GM10248 (cell line): ENCODE data around the gene YOD1.

Experiments
- CTCF ChIA-PET: fragments of 300-600 bp; sonication (Branson Sonifier 250); formaldehyde crosslinking; extraction: SDS; loops from one replicate; lab custom pipeline; 2021; ENCODE audit warnings: antibody characterized with exemption; lab: Yijun Ruan, JAX
- POLR2A ChIA-PET: fragments of 350-650 bp; sonication (Branson Sonifier 250); formaldehyde crosslinking; extraction: SDS; loops from one replicate; lab custom pipeline; 2020; ENCODE audit warnings: antibody characterized with exemption; lab: Yijun Ruan, JAX
- DNase-seq: peaks from one replicate; pipeline ENCODE4 v3.0.0; 2012; ENCODE audit errors: extremely low spot score
- CTCF ChIP-seq: IDR thresholded peaks from 2 replicates; pipeline ENCODE4 v1.5.1; 2012; ENCODE audit warnings: mild to moderate bottlenecking, low read depth; ENCODE audit errors: extremely low read depth, missing control alignments, control extremely low read depth

Gene YOD1

GRCh38 chr1:207036865-207037264 lies 14.1 kb downstream of the YOD1 start:
- POLR2A ChIA-PET, result no interaction called here
- no peak for DNase-seq
- no peak for TF ChIP-seq CTCF
- CTCF ChIA-PET, result interaction anchor here (1.0 to 1.6 kb wide), 3 partner anchors 13 to 341 kb away, joined by 3 to 4 read pairs (median 3); partner anchors contain the start of gene PFKFB2

- ChIA-PET POLR2A (no interaction called here), CTCF (interaction anchor here (1.0 to 1.6 kb wide), 3 partner anchors 14 to 342 kb away, joined by 3 to 4 read pairs (median 3); partner anchors contain the start of gene PFKFB2)
- no peak for DNase-seq
- no peak for TF ChIP-seq CTCF
Observed at GRCh38 chr1:207035877-207036551, 15.0 kb downstream of the YOD1 start.

- no peak for TF ChIP-seq CTCF
- DNase-seq, result no peak
- CTCF ChIA-PET, result interaction anchor here (2.7 kb wide), 1 partner anchor 14 kb away, joined by 11 read pairs; no protein-coding TSS in a partner anchor
- POLR2A ChIA-PET, result no interaction called here
Observed at GRCh38 chr1:207034998-207035397, 16.0 kb downstream of the YOD1 start.

- no peak for TF ChIP-seq CTCF
- POLR2A ChIA-PET, result no interaction called here
- CTCF ChIA-PET, result interaction anchor here (1.1 to 6.1 kb wide), 6 partner anchors 9 to 202 kb away, joined by 3 to 25 read pairs (median 7); no protein-coding TSS in a partner anchor
- DNase-seq, result no peak
Observed at GRCh38 chr1:207034208-207034607, 16.8 kb downstream of the YOD1 start.

GRCh38 chr1:207033302-207033701 lies 17.7 kb downstream of the YOD1 start:
- ChIA-PET POLR2A (no interaction called here), CTCF (interaction anchor here (0.8 to 6.1 kb wide), 8 partner anchors 8 to 764 kb away, joined by 3 to 25 read pairs (median 5); no protein-coding TSS in a partner anchor)
- TF ChIP-seq CTCF, result no peak
- DNase-seq, result no peak

GRCh38 chr1:207032528-207033017 lies 18.4 kb downstream of the YOD1 start, which contains the start of gene C1orf116:
Gene C1orf116 (minus strand): TSS chr1:207032756. CDS start chr1:207027598, 5,158 bp downstream.
- DNase-seq, result no peak
- POLR2A ChIA-PET, result no interaction called here
- CTCF ChIA-PET, result interaction anchor here (0.6 to 6.1 kb wide), 8 partner anchors 12 to 765 kb away, joined by 3 to 25 read pairs (median 4); partner anchors contain the start of gene IL20
- no peak for TF ChIP-seq CTCF
